GDM1 (cell line): Measurements from ENCODE around the gene ACTR2.
"Not testable (repeated sequence)": the region's sequence is repeated elsewhere in the genome, so short reads cannot be mapped to it uniquely, and the experiment has no call there.

Source experiments
- DNase-seq: peaks from one replicate; lab custom pipeline; 2025; lab: John Stamatoyannopoulos, UW

Gene ACTR2

DNA sequence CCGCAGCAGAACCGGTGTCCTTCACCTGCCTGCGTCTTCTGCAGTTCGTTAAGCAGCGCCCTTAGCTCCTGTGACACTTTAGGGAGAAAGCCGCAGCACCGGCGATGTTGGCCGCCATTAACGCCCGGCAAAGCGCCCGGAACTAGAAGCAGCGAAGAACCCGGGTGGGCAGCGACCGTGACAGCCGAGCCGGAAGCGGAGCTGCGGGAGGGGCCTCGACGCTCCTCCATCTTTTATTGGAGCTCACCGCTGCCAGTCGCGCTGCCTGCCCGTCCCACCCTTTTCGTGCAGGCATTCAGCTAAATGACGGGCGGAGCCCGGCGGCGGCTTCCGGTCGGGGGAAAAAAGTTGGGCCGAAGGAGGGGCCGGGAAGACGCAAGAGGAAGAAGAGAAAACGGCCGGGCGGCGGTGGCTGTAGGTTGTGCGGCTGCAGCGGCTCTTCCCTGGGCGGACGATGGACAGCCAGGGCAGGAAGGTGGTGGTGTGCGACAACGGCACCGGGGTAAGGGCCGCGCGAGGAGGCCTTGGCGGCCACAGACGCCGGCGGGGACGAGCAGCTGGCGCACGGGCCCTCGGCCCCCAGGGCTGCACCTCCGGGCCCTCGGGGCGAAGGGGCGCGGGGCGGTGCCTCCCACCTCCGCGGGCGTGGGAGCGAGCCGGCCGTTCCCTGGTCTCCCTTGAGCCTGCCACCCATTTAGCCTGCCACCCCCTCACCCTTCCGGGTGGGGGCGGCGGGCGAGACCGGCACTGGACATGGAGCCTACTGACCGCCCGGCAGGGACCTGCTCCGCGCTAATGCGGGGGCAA, at the start of gene ACTR2:
TSS of gene ACTR2 (plus strand) at position 376 of the 807 bp plus-strand sequence. CDS start at position 455, 79 bp downstream.
- DNase-seq = peak; percentile 95

DNA sequence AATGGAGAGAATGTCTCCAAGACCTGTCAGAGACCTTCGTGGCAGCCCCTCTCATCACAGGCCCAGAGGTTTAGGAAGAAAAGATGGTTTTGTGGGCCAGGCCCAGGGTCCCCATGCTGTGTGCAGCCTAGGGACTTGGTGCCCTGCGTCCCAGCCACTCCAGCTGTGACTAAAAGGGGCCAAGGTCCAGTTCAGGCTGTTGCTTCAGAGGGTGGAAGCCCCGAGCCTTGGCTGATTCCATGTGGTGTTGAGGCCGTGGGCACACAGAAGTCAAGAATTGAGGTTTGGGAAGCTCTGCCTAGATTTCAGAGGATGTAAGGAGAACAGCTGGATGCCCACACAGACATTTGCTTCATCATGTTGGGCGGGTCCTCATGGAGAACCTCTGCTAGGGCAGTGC, 45.1 kb upstream of the ACTR2 start:
- no peak for DNase-seq

DNA sequence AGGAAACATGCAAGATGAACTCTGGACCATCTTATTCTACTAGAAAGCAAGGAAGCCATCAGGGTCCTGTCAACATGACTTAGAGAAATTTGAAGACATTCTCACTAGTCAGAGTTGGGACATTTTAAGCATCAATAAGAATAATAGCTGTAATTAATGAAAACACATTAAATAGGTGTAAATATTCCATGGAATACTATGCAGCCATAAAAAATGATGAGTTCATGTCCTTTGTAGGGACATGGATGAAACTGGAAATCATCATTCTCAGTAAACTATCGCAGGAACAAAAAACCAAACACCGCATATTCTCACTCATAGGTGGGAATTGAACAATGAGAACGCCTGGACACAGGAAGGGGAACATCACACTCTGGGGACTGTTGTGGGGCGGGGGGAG, 44.2 kb upstream of the ACTR2 start:
- not testable (repeated sequence) for DNase-seq

DNA sequence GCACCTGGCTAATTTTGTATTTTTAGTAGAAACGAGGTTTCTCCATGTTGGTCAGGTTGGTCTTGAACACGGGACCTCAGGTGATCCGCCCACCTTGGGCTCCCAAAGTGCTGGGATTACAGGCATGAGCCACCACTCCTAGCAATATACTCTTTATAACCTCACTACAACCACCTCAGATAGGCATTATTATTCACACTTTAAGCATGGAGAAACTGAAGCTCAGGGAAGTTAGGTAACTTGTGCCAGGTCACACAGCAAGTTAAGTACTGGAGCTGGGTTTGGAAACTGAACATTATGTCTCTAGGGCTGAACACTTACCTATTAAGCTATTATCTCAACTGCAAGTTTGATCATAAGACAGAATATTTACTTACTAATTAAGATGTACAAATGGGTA, 42.6 kb upstream of the ACTR2 start:
- DNase-seq = no peak

DNA sequence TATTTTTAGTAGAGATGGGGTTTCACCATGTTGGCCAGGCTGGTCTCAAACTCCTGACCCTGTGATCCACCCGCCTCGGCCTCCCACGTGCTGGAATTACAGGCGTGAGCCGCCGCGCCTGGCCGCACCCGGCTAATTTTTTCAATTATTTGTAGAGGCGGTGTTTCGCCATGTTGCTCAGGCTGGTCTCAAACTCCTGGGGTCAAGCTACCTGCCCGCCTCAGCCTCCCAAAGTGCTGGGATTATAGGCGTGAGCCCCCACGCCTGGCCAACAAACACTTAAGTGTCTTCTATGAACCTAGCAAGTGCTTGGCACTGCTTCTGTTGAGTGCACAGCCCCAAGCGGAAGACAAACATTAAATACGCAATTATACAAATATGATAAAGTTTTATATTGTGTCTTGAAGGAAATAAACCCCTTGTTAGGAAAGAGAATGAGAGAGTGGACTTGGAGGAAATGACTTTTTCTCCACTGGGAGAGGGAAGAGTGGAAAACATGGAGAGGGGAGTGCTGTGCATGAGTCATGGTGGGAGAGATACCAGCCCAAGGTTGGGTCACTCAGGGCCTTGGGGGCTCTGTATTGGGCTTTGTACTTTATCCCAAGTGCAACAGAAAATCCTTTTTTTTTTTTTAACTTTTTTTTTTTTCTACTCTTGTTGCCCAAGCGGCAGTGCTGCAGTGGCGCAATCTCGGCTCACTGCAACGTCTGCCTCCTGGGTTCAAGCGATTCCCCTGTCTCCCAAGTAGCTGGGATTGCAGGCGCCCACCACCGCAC, 41.4 kb upstream of the ACTR2 start:
- DNase-seq = no peak

DNA sequence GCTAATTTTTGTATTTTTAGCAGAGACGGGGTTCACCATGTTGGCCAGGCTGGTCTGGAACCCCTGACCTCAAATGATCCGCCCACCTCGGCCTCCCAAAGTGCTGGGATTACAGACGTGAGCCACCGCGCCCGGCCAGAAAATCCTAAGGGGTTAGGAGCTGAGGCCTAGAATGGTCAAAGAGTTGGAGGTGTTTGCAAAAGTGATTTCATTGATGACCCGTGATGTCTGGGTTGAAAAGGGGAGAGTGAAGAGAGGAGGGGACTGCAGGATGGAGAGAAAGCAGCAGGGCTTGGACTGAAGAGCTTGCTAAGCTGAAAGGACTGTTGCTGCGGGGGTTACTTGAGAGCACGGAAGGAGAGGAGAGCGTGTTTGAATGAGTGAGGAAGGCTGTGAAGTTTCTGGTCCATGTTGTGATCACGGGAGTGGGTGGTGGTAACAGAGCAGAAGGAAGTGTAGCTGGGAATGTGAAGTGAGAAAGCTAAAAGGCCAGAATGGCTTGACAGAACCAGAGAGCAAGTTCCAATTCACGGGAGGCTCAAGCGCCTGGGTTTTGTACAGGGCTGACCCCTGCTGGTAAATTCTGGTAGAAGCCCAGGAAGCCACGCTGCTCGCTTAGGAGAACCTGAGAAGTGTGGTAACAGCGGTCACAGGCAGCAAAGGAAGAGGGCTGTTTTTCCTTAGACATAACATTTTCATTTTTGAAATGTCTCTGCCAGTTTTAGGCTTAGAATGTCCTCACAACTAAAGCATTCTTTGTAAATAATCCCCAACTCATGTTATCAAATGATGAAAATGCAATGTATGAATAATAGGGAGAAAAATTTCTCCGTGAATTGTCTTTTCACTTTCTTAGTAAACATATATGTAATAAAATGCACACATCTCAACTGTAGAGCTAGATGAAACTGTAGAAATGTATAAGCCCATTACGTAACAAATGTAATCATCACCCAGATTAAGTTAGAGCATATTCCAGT, 40.5 kb upstream of the ACTR2 start:
- peak; percentile 62 for DNase-seq

DNA sequence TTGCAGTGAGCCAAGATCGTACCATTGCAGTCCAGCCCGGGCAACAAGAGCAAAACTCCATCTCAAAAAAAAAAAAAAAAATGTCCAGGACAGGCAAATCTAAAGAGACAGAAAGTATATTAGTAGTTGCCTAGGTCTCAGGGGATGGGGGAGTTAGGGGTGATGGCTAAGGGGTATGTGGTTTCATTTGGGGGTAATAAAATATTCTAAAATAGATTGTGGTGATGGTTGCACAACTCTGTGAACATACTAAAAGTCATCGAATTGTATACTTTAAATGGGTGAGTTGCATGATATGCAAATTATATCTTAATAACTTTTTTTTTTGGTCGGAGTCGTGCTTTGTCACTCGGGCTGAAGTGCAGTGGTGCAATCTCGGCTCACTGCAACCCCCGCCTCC, 34.2 kb upstream of the ACTR2 start:
- DNase-seq = no peak

DNA sequence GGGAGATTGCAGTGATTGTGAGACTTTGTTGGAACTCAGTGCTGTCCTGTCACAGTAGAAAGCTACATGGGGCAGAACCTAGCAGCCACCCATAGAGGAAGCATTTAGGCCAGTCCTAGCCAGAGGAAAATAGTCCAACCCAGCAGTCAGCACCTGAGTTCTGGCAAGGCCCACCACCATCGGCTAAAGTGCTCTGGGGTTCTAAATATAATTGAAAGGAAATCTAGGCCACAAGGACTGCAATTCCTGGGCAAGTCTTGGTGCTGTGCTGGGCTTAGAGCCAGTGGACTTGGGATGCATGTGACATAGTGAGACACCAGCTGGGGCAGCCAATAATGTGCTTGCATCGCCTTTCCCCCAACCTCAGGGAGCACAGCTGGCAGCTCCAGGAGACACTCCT, 28.9 kb upstream of the ACTR2 start:
- no peak for DNase-seq

DNA sequence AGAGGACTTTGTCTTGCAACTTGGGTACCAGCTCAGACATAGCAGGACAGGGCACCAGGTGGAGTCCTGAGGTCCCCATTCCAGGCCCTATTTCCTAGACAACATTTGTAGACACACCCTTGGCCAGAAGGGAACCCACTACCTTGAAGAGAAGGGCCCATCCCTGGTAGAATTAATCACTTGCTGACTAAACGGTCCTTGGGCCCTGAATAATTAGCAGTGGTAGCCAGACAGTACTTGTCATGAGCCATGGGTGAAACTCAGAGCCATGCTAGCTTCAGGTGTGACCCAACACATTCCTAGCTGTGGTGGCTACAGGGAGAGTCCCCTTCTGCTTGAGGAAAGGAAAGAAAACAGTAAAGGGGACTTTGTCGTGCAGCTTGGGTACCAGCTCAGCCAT, 28.5 kb upstream of the ACTR2 start:
- no peak for DNase-seq

DNA sequence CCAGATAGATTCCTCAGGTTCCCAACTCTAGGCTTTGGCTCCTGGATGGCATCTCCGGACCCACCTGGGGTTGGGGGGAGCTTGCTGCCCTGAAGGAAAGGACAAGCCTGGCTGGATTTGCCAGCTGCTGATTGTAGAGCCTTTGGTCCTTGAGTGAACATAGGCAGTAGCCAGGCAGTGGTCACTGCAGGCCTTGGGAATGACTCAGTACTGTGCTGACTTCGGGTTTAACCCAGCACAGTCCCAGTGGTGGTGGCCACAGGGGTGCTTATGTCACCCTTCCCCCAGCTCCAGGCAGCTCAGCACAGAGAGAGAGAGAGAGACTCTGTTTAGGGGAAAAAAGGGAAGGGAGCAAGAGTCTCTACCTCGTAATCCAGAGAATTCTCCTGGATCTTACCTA, 27.7 kb upstream of the ACTR2 start:
- no peak for DNase-seq

DNA sequence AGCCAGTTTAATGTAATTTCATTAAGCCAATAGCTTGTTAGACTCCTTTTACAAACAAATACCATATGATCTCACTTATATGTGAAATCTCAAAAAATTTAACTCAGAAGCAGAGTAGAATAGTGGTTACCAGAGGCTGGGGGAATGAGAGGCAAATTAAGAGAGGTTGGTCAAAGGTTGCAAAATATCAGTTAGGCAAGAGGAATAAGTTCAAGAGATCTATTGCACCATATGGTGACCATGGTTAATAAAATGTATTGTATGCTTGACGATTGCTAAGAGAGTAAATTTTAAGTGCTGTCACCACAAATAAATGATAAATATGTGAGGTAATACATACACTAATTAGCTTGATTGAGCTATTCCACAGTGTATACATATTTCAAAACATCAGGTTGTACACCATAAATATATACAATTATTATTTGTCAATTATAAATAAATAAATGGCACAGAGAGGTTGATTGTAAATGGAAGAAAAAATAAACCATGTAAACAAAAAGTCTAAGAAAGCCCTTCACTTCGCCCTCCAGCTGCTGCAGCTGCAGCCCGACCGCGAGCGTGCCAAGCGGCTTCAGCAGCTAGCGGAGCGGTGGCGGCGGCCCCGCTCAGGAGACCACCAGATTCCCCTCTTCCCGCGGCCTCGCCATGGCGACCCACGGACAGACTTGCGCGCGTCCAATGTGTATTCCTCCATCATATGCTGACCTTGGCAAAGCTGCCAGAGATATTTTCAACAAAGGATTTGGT, 23.0 kb upstream of the ACTR2 start:
- no peak for DNase-seq

DNA sequence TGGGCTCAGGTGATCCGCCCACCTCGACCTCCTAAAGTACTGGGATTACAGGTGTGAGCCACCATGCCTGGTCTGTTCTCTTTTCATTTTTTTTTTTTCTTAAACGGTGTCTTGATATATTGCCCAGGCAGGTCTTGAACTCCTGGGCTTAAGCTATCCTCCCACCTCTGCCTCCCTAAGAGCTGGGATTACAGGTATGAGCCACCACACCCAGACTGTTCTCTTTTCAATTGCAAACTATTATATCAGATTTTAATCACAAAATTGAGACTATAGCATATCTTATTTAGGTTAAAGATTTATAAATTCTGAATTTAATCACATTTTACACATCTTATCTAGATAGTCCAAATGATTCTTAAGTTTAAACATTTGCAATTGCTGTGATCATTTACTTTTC, 15.5 kb upstream of the ACTR2 start:
- DNase-seq = no peak

DNA sequence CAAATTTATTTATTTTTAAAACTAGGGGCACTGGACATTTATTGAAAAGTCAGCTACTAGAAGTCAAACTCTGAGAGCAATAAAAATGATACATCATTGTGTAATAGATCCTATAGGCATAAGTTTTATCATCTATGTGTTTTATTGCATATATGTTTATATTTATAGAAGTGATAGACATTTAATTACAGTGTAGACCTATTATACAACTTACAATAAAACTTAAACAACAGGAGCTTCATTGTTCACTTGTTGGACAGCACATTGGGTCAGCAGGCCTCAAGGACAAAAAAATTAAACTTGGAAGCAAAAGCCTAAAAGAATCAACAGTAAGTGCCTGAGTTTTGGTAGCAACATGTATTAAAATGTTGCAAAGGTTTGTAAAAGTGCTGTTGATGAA, 15.0 kb upstream of the ACTR2 start:
- DNase-seq = no peak

DNA sequence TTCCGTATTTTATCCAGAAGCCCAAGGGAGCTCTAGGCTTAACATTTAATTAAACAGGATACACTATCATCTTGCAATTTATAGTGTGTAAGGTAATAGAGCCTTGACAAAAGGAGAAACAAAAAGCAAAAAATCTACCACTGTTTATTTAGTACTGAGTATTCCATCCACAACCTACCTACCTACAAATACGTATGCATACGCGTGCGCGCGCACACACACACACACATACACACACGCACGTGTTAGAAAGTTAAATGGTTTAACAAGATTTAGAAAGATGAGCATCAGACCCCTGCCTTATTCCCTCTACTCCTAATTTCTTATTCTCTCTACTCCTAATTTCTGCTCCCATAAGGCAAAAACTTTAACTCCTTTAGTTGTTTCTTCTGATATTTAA, 14.6 kb upstream of the ACTR2 start:
- DNase-seq = no peak

DNA sequence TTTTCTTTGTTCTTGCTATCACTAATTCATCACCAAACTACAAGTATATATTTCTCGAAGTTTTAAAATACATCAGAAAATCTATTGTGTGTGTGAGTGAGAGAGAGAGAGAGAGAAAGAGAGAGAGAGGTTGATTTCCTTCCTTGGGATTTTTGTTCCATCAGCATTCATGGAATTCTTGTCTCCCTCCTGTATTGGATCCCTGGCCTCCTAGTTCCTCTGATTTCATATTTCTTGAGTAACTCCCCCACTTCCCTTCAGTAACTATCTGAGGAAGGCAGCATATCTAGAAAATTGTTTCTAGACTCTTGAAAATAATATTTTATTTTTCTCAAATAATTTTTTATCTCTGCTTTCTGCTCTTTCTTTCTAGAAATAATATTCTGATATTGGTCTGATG, 13.3 kb upstream of the ACTR2 start:
- no peak for DNase-seq

DNA sequence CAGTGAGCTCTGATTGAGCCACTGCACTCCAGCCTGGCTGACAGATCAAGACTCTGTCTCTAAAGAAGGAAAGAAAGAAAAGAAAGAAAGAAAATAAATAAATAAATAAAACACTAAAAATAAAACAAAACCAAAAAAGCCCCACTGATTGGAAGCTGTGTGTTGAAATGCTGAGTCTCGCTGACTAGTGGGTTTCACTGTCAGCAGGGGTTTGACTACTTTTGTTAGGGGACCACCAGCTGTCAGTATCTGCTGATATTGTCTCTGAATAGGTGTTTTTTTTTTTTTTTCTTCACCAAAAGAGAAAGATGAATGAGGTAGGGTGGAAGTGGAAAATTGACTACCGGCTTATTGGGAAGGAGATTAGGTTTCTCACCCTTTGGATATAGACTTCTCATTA, 12.8 kb upstream of the ACTR2 start:
- no peak for DNase-seq

DNA sequence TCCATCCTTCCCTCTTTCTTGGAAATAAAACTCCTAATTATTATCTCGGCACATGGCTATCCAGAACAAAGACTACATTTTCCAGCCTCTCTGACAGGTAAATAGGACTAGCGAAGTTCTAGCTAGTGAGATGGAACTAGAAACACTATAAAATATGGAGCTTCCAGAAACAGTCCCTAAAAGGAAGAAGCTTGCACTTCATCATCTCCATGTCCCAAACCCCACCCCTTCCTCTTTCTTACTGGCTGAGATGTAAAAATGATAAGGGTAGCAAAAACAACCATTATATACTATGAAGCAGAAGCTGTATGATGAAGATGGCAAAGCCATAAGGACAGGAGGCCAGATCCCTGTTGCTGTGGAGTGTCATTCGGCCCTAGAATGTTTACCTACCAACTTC, 11.7 kb upstream of the ACTR2 start:
- peak; percentile 4 for DNase-seq

DNA sequence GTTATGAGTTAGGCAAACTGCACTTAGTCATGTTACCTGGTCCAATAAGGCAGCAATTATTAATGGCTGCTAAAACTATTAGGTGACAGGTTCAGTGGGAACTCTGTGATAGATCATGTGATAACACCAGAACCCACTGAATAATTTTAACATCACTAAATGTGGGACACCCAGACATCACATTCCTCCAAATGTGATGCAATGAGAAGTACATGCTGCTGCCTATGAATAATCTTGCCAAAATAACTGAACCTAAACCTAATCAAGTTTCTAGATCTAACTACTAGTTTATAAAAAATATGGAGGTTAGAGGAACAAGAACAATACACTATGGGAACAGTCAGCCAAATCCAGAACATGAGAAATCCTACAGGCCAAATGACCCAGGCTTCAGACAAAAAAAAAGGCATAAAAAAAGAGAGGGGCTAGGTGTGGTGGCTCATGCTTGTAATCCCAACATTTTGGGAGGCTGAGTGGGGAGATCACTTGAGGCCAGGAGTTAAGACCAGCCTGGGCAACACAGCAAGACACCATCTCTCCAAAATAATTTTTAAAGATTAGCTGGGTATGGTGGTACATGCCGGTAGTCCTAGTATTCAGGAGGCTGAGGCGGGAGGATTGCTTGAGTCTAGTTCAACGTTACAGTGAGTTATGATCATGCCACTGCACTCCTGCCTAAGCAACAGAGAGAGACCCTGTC, 7.0 kb upstream of the ACTR2 start:
- no peak for DNase-seq

DNA sequence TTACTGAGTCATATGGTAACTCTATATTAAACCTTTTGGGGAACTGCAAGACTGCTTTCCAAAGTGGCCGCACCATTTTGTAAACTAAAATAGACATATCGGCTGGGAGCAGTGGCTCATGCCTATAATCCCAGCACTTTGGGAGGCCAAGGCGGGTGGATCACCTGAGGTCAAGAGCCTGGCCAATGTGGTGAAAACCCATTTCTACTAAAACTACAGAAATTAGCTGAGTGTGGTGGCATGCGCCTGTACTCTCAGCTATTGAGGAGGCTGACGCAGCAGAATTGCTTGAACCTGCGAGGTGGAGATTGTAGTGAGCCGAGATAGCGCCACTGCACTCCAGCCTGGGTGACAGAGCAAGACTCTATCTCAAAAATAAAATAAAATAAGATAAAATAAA, 6.4 kb upstream of the ACTR2 start:
- DNase-seq = not testable (repeated sequence)

DNA sequence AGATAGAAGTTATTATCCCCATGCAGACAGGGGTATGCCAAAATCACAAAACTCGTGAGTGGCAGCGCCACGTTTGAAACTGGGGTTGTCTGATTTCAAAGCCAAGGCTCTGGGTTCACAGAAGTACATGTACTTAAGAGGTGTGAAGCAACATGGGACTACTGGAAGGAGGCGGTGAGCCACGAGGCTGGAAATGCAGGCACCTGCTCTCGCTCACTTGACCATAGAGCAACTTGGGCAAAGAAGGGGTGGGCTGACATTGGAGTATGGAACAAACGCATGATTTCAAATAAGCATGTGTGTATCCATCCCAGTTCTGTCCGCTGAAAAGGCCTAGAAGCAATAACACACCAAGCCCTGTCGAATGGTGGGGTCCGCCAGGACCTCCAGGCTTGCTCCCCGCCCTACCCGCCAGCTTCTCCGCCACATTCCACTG, 593 bp upstream of the ACTR2 start:
- DNase-seq = no peak

DNA sequence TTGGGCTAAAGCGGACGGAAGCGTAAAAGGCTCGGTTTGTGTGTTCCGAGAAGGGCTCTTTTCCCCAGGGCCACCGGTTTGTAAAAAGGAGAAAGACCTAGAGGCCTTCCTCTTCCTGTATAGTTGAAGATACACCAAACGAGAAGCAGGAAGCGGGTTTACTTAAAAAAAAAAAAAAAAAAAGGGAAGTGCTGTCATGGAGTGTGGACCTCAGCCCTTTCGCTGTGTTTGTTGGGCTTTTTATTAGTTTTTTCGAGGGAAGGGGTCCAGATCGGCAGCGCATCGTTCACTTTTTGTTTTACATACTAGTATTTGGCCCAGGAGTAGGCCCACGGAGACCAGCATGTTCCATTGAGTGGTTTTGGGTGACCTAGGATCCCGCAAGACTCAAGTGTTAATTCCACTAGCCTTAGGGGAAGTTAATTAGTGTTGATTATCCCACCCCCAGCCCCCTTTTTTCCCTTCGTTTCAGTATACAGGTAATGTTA, 676 bp downstream of the ACTR2 start:
- peak; percentile 33 for DNase-seq
